CD4-positive, alpha-beta T cell treated with Interleukin-15 for 1 hour (primary cell): Measurements from ENCODE around the gene DNAJB11.
"Not testable (repeated sequence)": the region's sequence is repeated elsewhere in the genome, so short reads cannot be mapped to it uniquely, and the experiment has no call there.

Experiments used
- DNase-seq: peaks from one replicate; pipeline ENCODE4 v3.0.0-alpha.2; 2020

Gene DNAJB11

GRCh38 chr3:186620213-186621092 lies 49.9 kb downstream of the DNAJB11 start:
- no peak for DNase-seq

- DNase-seq = no peak
Observed at GRCh38 chr3:186621894-186622650, 51.6 kb downstream of the DNAJB11 start.

DNA sequence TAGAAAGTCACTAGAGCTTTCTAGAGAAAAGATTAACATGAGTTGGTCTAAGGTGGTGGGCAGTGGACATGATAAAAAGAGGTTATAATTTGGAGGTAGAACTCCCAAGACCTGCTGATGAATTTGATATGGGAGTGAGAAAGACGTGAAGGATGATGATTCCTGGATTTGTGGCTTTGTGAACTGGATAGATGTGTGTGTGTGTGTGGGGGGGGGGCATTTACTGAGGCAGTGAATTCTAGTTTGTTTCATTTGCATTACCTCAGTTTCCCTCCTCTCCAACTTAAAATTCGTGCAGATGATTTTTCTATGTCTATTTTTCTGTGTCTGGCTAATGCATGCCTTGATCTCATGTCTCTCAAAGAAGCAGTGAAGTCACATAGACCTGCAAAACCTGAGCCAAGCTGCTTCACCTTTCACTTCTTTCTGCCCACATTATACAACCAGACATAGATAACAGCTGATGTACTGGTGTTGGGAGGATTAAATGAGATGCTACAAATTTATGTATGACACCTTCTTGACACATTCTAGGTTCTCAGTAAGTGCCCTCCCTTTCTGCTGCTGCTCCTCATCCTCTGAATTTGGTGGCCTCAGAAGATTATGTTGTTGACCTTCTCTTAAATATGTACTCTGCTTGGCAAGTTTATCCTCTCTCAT lies 52.3 kb downstream of the DNAJB11 start:
- DNase-seq = no peak

DNA sequence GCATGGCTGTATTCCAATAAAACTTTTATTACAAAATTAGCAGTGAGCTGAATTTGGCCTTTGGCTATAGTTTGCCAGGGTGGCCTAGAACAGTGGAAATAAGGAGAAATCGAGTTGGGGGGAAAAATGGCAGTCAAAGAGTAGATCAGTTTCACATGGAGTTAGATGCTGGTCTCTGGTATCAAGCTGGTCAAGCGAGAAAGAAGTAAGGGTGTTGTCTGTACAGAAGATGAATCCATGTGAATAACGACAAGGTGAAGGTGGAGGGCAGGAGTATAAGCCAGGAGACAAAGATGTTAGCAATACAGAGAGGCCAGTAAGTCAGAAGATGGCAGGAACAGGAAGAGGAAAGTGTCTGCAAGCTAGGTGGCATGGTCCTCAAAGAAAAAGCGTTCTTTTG lies 54.1 kb downstream of the DNAJB11 start:
- no peak for DNase-seq

DNA sequence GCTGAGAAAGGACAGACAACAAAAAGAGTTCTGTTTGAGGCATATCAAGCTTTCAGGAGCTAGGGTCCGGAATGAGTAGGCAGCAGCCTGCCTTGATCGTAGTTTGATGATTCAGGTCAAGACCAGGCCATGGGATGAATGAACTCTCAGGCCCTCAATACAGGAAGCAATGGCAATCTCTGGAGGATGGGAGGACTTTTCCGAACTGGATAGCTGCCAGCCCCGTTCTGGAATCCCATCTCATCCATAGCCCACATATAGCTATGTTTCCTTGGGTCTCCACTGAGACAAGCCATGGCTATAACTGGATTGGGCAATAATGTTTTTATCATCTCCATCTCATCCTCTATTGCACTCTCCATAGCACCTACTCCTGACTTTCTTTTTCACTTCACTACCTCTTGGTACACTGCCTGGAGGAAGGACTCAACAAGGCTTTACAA lies 55.1 kb downstream of the DNAJB11 start:
- no peak for DNase-seq

GRCh38 chr3:186626254-186626847 lies 55.8 kb downstream of the DNAJB11 start:
- no peak for DNase-seq

DNA sequence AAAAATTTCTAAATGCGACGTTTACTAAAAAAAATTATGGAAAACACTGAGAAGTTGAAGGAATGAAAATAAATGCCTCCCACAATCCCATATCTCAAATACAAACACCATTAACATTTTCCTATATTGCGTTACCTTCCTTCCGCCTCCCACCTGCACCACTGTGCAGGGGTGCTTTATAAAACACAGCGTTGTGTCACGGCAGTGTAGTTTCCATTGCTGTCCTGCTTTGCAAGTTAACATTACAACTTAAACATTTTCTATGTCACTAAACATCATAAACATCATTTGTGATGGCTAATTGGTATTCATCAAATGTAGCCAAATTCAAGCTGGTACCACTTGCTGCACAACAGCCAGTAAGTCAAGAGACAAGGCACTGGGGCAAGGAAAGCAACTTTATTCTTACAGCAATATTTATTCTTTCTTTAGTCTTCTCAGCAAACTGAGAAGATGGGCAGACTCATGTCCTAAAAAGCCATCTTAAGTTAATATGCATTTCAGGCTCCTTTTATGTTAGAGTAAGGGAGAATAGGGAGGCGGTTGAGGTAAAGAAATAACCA lies 57.4 kb downstream of the DNAJB11 start:
- no peak for DNase-seq

- no peak for DNase-seq
Observed at GRCh38 chr3:186628756-186629155, 58.2 kb downstream of the DNAJB11 start.

- DNase-seq = no peak
Observed at GRCh38 chr3:186630950-186631641, 60.6 kb downstream of the DNAJB11 start.

GRCh38 chr3:186633481-186633880 lies 63.0 kb downstream of the DNAJB11 start:
- no peak for DNase-seq

DNA sequence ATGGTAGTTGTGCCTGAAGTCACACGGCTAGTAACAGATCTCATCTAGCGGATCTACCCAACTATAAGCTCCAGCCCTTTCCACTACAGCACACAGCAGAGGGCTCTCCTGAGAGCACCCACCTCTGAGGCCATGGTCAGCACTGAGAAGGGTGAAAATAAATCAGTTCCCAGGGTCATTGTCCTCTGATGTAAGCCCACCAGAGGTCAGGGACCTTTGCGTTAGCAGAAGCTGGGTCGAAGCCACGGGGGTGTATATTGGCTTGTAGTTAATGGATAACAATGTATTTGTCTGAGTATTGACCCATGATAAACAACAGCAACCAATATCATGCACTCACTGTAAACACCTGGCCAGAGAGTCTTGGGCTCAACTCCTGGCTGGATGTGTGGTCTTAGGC lies 63.7 kb downstream of the DNAJB11 start:
- not testable (repeated sequence) for DNase-seq
